HepG2 (cell line): ENCODE data around the gene CTF1. TPM values are rescaled to one million over a fixed set of nuclear protein-coding genes. Genes with fewer than 3 reads are reported as not detected.

Experiments used
- CBX5 ChIP-seq: sonication (generic); formaldehyde crosslinking; IDR thresholded peaks from 2 replicates; pipeline ENCODE4 v1.4.0; 2020; ENCODE audit warnings: missing genetic modification reagents, borderline replicate concordance
- CEBPB ChIP-seq: IDR thresholded peaks from 2 replicates; pipeline ENCODE4 v1.6.1; 2011; ENCODE audit warnings: low read depth, low read length, improper control_type of control experiment, borderline replicate concordance
- FLYWCH1 ChIP-seq: sonication (generic); formaldehyde crosslinking; IDR thresholded peaks from 2 replicates; pipeline ENCODE4 v1.8.1; 2023; ENCODE audit warnings: mild to moderate bottlenecking, missing genetic modification reagents
- FOSL2 ChIP-seq: sonication (generic); formaldehyde crosslinking; IDR thresholded peaks from 2 replicates; pipeline ENCODE4 v1.4.0; 2020; ENCODE audit warnings: missing genetic modification reagents
- GLI4 ChIP-seq: sonication (generic); formaldehyde crosslinking; IDR thresholded peaks from 2 replicates; pipeline ENCODE4 v1.5.1; 2020; ENCODE audit warnings: missing genetic modification reagents, mild to moderate bottlenecking, moderate library complexity, borderline replicate concordance
- GTF2F1 ChIP-seq: fragments of 150-350 bp; IDR thresholded peaks from 2 replicates; pipeline ENCODE4 v1.6.1; 2014; ENCODE audit warnings: low read length
- KAT7 ChIP-seq: IDR thresholded peaks from 2 replicates; pipeline ENCODE4 v1.6.1; 2018; ENCODE audit warnings: borderline replicate concordance, missing compliant biosample characterization
- NFYC ChIP-seq: IDR thresholded peaks from 2 replicates; pipeline ENCODE4 v1.6.1; 2016; ENCODE audit warnings: missing genetic modification reagents, missing compliant biosample characterization
- NR2C2 ChIP-seq: sonication (generic); formaldehyde crosslinking; IDR thresholded peaks from 2 replicates; pipeline ENCODE4 v1.4.0; 2020; ENCODE audit warnings: missing genetic modification reagents, mild to moderate bottlenecking, moderate library complexity, borderline replicate concordance
- PLSCR1 ChIP-seq: sonication (generic); formaldehyde crosslinking; IDR thresholded peaks from 2 replicates; pipeline ENCODE4 v1.5.0; 2020; ENCODE audit warnings: missing genetic modification reagents, mild to moderate bottlenecking, borderline replicate concordance
- ZKSCAN1 ChIP-seq: fragments of 150-350 bp; IDR thresholded peaks from 2 replicates; pipeline ENCODE4 v1.6.1; 2014; ENCODE audit warnings: low read length
- ZMYM3 ChIP-seq: sonication (generic); formaldehyde crosslinking; IDR thresholded peaks from 2 replicates; pipeline ENCODE4 v1.5.1; 2020; ENCODE audit warnings: mild to moderate bottlenecking, missing genetic modification reagents
- ZNF34 ChIP-seq: sonication (generic); formaldehyde crosslinking; IDR thresholded peaks from 2 replicates; pipeline ENCODE4 v1.4.0; 2020; ENCODE audit warnings: mild to moderate bottlenecking, missing genetic modification reagents, borderline replicate concordance
- ZNF350 ChIP-seq: sonication (generic); formaldehyde crosslinking; IDR thresholded peaks from 2 replicates; pipeline ENCODE4 v1.4.0; 2020; ENCODE audit warnings: mild to moderate bottlenecking, low read depth, missing genetic modification reagents, borderline replicate concordance
- ZNF414 ChIP-seq: sonication (generic); formaldehyde crosslinking; IDR thresholded peaks from 2 replicates; pipeline ENCODE4 v1.5.0; 2020; ENCODE audit warnings: missing genetic modification reagents
- ZNF446 ChIP-seq: sonication (generic); formaldehyde crosslinking; IDR thresholded peaks from 2 replicates; pipeline ENCODE4 v1.5.0; 2020; ENCODE audit warnings: mild to moderate bottlenecking, missing genetic modification reagents
- ZNF564 ChIP-seq: sonication (generic); formaldehyde crosslinking; IDR thresholded peaks from 2 replicates; pipeline ENCODE4 v1.8.1; 2023; ENCODE audit warnings: mild to moderate bottlenecking, missing genetic modification reagents
- ZNF609 ChIP-seq: sonication (generic); formaldehyde crosslinking; IDR thresholded peaks from 2 replicates; pipeline ENCODE4 v1.4.0; 2020; ENCODE audit warnings: mild to moderate bottlenecking, missing genetic modification reagents, borderline replicate concordance
- ZNF670 ChIP-seq: sonication (generic); formaldehyde crosslinking; IDR thresholded peaks from 2 replicates; pipeline ENCODE4 v1.8.0; 2022; ENCODE audit warnings: mild to moderate bottlenecking, missing genetic modification reagents, borderline replicate concordance
- polyA plus RNA-seq, 8 experiments: library from polyadenylated mRNA; depleted of rRNA in 3 of 8; stranded (reverse) in 7 of 8; unstranded in 1 of 8; fragments of >200 nt; fragmentation: Illumina TruSeq in 4 of 8; extraction: Trizol in 4 of 8; gene quantifications; 2 replicates each; pipeline versions ENCODE4 v1.2.1 to v1.2.3, GENCODE V29; 2011 to 2016; ENCODE audit warnings: low read depth in 4 of 8, missing spikeins in 1 of 8, mixed read lengths in 1 of 8; ENCODE audit not compliant: insufficient read depth in 1 of 8
- total RNA-seq, 5 experiments: library from RNA; depleted of rRNA; stranded (reverse); fragments of >200 nt; fragmentation: Illumina TruSeq; extraction: Trizol; gene quantifications; 2 replicates each; pipeline ENCODE4 v1.2.3, GENCODE V29; 2016; ENCODE audit warnings: low read depth in 1 of 5

Gene CTF1
- total and polyA plus RNA-seq, 2 of the 13 experiments (the other 11 are each of a cell fraction or from before 2014, with no cell fraction given) = 0.13 to 1.8 TPM

- TF ChIP-seq ZNF609 (CRISPR knock-in tag) = no peak
- TF ChIP-seq FOSL2 = no peak
- no peak for TF ChIP-seq GTF2F1
- no peak for TF ChIP-seq CEBPB
- TF ChIP-seq ZNF670 (CRISPR knock-in tag) = no peak
- TF ChIP-seq CBX5 (CRISPR knock-in tag) = no peak
- TF ChIP-seq KAT7 (CRISPR knock-in tag) = 0 out of 2 replicates have a peak, but pooled peaks have one; percentile 12
- TF ChIP-seq PLSCR1 (CRISPR knock-in tag) = no peak
- no peak for TF ChIP-seq ZKSCAN1
- TF ChIP-seq ZNF34 = 0 out of 2 replicates have a peak, but pooled peaks have one; percentile 30
- TF ChIP-seq ZMYM3 (CRISPR knock-in tag) = 0 out of 2 replicates have a peak, but pooled peaks have one; percentile 49
- no peak for TF ChIP-seq NR2C2 (CRISPR knock-in tag)
- no peak for TF ChIP-seq ZNF414 (CRISPR knock-in tag)
- TF ChIP-seq ZNF564 (CRISPR knock-in tag) = no peak
- no peak for TF ChIP-seq ZNF350 (CRISPR knock-in tag)
- TF ChIP-seq GLI4 (CRISPR knock-in tag) = 0 out of 2 replicates have a peak, but pooled peaks have one; percentile 43
- no peak for TF ChIP-seq FLYWCH1 (CRISPR knock-in tag)
- TF ChIP-seq ZNF446 (CRISPR knock-in tag) = no peak
- no peak for TF ChIP-seq NFYC
These were observed 5.0 kb downstream of the CTF1 start (continued) for GRCh38 chr16:30901201-30902028.
